Muscle of leg (tissue), 11 donors: ENCODE measurements around the gene CAD. TPM values are rescaled to one million over a fixed set of nuclear protein-coding genes. Genes with fewer than 3 reads are reported as not detected.
A peak's percentile ranks its signal among the peaks of the same experiment; 100 is the strongest.
"Not testable (repeated sequence)": the region's sequence is repeated elsewhere in the genome, so short reads cannot be mapped to it uniquely, and the experiment has no call there.

Source experiments
- DNase-seq: peaks from one replicate; pipeline ENCODE4 v3.0.0; 2013
- H3K27ac ChIP-seq: one replicate; pipeline ENCODE4 v1.5.1; 2013; ENCODE audit warnings: mild to moderate bottlenecking, low read length, control low read depth
- H3K27me3 ChIP-seq: one replicate; pipeline ENCODE4 v1.6.1; 2013; ENCODE audit warnings: low read length; ENCODE audit not compliant: control insufficient read depth, insufficient read depth
- H3K36me3 ChIP-seq: one replicate; pipeline ENCODE4 v1.6.1; 2013; ENCODE audit warnings: low read length; ENCODE audit not compliant: control insufficient read depth, insufficient read depth
- H3K4me1 ChIP-seq: one replicate; pipeline ENCODE4 v1.6.1; 2013; ENCODE audit warnings: low read length; ENCODE audit not compliant: control insufficient read depth, insufficient read depth
- H3K4me3 ChIP-seq: one replicate; pipeline ENCODE4 v1.5.1; 2013; ENCODE audit warnings: low read length, control low read depth
- H3K9me3 ChIP-seq: replicated peaks from 2 replicates; pipeline ENCODE4 v1.6.1; 2013; ENCODE audit warnings: low read depth, low read length; ENCODE audit not compliant: control insufficient read depth
- WGBS: methylation state at CpG from one replicate; pipeline ENCODE4 v1.1.5; 2013; ENCODE audit warnings: missing lambda C conversion rate; ENCODE audit not compliant: insufficient coverage; 5-methylcytosine and 5-hydroxymethylcytosine counted together
- polyA plus RNA-seq, 8 donors: library from polyadenylated mRNA; unstranded; fragments of 120-200 nt; gene quantifications; one replicate each; pipeline versions ENCODE4 v1.2.1 to v1.2.3, GENCODE V29; 2013; ENCODE audit warnings: inconsistent platforms in 1 of 8, low replicate concordance in 1 of 8; ENCODE audit not compliant: insufficient read length in 8 of 8, insufficient read depth in 1 of 8
- total RNA-seq: library from RNA; stranded (reverse); fragments of 120-200 nt; gene quantifications from one replicate; pipeline ENCODE4 v1.2.4, GENCODE V29; 2013

Gene CAD
- total and polyA plus RNA-seq, 9 donors, result 16.9 to 40.7 (median 32.5) TPM

GRCh38 chr2:27179344-27180000, 37.7 kb upstream of the CAD start:
- H3K27me3 ChIP-seq, result peaks cover 13% of the 10 kb centered on the region
- no peaks in the 10 kb centered on the region for H3K9me3 ChIP-seq
- H3K4me1 ChIP-seq, result no peaks in the 10 kb centered on the region
- DNase-seq, result no peak
- WGBS, result 43% methylated on average over 1 of the region's 3 CpGs
- no peaks in the 10 kb centered on the region for H3K36me3 ChIP-seq
- no peak overlapping the region for H3K4me3 ChIP-seq
- no peak overlapping the region for H3K27ac ChIP-seq

- no peak for DNase-seq
- no peak overlapping the region for H3K4me3 ChIP-seq
- peaks cover 5% of the 10 kb centered on the region for H3K27me3 ChIP-seq
- no peaks in the 10 kb centered on the region for H3K36me3 ChIP-seq
- no peak overlapping the region for H3K27ac ChIP-seq
- no CpG with 5 or more reads among the region's 4 CpGs for WGBS
- no peaks in the 10 kb centered on the region for H3K9me3 ChIP-seq
- H3K4me1 ChIP-seq, result no peaks in the 10 kb centered on the region
Observed at GRCh38 chr2:27182346-27182745, 34.8 kb upstream of the CAD start.

GRCh38 chr2:27184115-27184514, 33.1 kb upstream of the CAD start:
- Histone ChIP-seq H3K27me3 (peaks cover 2% of the 10 kb centered on the region), H3K27ac (no peak overlapping the region), H3K4me1 (no peaks in the 10 kb centered on the region), H3K36me3 (no peaks in the 10 kb centered on the region), H3K9me3 (no peaks in the 10 kb centered on the region), H3K4me3 (no peak overlapping the region)
- 88% methylated on average over 1 of the region's 4 CpGs for WGBS
- DNase-seq, result no peak

GRCh38 chr2:27185331-27186026, 31.7 kb upstream of the CAD start:
- H3K4me3 ChIP-seq, result no peak overlapping the region
- H3K36me3 ChIP-seq, result no peaks in the 10 kb centered on the region
- 50% methylated on average over 3 of the region's 6 CpGs for WGBS
- H3K27ac ChIP-seq, result no peak overlapping the region
- H3K27me3 ChIP-seq, result peaks cover 2% of the 10 kb centered on the region
- H3K4me1 ChIP-seq, result no peaks in the 10 kb centered on the region
- DNase-seq, result no peak
- no peaks in the 10 kb centered on the region for H3K9me3 ChIP-seq

- 86% methylated on average over 2 of the region's 6 CpGs for WGBS
- DNase-seq, result no peak
Observed at GRCh38 chr2:27186613-27187345, 30.4 kb upstream of the CAD start.

GRCh38 chr2:27189989-27190388, 27.2 kb upstream of the CAD start:
- no peaks in the 10 kb centered on the region for H3K4me1 ChIP-seq
- no peaks in the 10 kb centered on the region for H3K36me3 ChIP-seq
- no peak overlapping the region for H3K27ac ChIP-seq
- 100% methylated on average over 1 of the region's 8 CpGs for WGBS
- no peak for DNase-seq
- H3K27me3 ChIP-seq, result no peaks in the 10 kb centered on the region
- no peak overlapping the region for H3K4me3 ChIP-seq
- H3K9me3 ChIP-seq, result no peaks in the 10 kb centered on the region

More at GRCh38 chr2:27186613-27187345, 30.4 kb upstream of the CAD start:
- Histone ChIP-seq H3K9me3 (no peaks in the 10 kb centered on the region), H3K27me3 (peaks cover 2% of the 10 kb centered on the region), H3K4me3 (no peak overlapping the region), H3K27ac (no peak overlapping the region), H3K4me1 (no peaks in the 10 kb centered on the region), H3K36me3 (no peaks in the 10 kb centered on the region)

- no peak overlapping the region for H3K4me3 ChIP-seq
- DNase-seq, result peak; percentile 77
- no peaks in the 10 kb centered on the region for H3K4me1 ChIP-seq
Observed at GRCh38 chr2:27191070-27191829, 25.9 kb upstream of the CAD start.

GRCh38 chr2:27194538-27195354, 22.4 kb upstream of the CAD start:
- no peak overlapping the region for H3K27ac ChIP-seq
- no peak for DNase-seq
- H3K4me1 ChIP-seq, result no peaks in the 10 kb centered on the region
- H3K9me3 ChIP-seq, result no peaks in the 10 kb centered on the region
- H3K4me3 ChIP-seq, result no peak overlapping the region
- 79% methylated on average over 5 of the region's 17 CpGs for WGBS
- peaks cover 6% of the 10 kb centered on the region for H3K36me3 ChIP-seq
- no peaks in the 10 kb centered on the region for H3K27me3 ChIP-seq

More at GRCh38 chr2:27191070-27191829, 25.9 kb upstream of the CAD start:
- WGBS, result 44% methylated on average over 3 of the region's 8 CpGs
- Histone ChIP-seq H3K27me3 (no peaks in the 10 kb centered on the region), H3K36me3 (no peaks in the 10 kb centered on the region), H3K27ac (no peak overlapping the region), H3K9me3 (no peaks in the 10 kb centered on the region)

- WGBS, result no CpG with 5 or more reads among the region's 3 CpGs
- not testable (repeated sequence) for H3K27me3 ChIP-seq, H3K4me3 ChIP-seq, DNase-seq, H3K4me1 ChIP-seq, H3K9me3 ChIP-seq, H3K27ac ChIP-seq
- H3K36me3 ChIP-seq, result peaks cover 11% of the 10 kb centered on the region
Observed at GRCh38 chr2:27195799-27196198, 21.4 kb upstream of the CAD start.
